GM19099 (cell line): ENCODE data around the gene EXOC8.

Experiments
- POLR2A ChIP-seq: IDR thresholded peaks from 3 replicates; pipeline ENCODE4 v1.6.1; 2011; ENCODE audit warnings: low read depth; ENCODE audit not compliant: insufficient read length; ENCODE audit errors: extremely low read depth

EXOC8 gene

DNA sequence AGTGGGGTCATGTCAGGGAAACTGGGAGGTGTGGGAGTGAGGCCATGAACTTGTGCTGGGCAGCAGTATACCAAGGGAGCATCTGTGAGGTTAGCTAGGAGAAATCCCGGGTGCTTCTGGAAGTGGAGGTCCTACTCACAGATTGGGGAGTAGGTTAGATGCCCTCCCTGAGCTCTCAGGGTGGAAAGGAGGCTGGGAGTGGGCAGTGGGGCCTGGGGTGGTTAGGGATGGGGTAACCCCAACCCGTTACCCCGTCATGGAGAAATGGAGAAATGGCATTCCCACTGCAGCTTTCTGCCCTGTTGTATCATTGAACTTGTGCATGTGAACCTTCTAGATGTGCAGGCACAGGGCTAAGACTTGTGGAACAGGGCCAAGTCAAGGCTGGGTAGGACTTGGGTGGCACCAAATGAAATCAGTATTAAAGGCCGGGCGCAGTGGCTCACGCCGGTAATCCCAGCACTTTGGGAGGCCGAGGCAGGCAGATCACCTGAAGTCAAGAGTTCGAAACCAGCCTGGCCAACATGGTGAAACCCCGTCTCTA lies 27.2 kb downstream of the EXOC8 start:
- TF ChIP-seq POLR2A: no peak

- no peak for TF ChIP-seq POLR2A
Observed at GRCh38 chr1:231301990-231302389, 35.7 kb downstream of the EXOC8 start.

DNA sequence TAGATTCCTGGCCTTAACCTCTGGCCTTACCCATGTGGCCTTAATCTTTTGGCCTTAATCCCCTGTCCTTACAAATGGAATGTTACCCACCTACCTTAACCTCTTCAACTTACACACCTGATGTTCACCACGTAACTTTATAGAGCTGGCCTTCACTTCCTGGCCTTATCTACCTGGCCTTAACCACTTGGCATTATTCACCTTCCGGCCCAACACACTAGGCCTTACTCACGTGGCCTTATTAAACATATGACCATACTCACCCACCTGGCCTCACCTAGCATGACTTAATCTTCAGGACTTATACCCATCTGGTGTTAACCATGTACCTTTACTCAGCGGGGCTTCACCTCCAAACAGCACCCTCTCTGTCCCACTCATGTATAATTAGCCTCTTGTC lies 41.7 kb downstream of the EXOC8 start:
- no peak for TF ChIP-seq POLR2A

DNA sequence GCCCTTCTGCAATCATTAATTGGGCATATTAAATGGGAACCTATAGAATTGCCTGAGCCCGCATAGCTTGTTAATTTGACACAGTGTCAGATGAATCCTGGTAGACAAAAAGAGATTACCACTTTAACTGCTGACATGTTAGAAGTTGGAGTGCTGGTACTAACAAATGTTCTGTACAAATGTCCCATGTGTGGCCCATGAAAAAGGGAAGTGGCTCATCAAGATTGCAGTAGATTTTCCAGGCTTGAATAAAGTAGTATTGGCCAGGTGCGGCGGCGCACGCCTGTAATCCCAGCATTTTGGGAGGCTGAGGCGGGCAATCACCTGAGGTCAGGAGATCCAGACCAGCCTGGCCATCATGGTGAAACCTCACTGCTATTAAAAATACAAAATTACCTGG lies 51.0 kb downstream of the EXOC8 start:
- TF ChIP-seq POLR2A: no peak

GRCh38 chr1:231284441-231284840 lies 53.2 kb downstream of the EXOC8 start:
- TF ChIP-seq POLR2A: no peak
